ENCODE measurements around the gene SRBD1.
A peak's percentile ranks its signal among the peaks of the same experiment; 100 is the strongest.

SRBD1 gene

DNA sequence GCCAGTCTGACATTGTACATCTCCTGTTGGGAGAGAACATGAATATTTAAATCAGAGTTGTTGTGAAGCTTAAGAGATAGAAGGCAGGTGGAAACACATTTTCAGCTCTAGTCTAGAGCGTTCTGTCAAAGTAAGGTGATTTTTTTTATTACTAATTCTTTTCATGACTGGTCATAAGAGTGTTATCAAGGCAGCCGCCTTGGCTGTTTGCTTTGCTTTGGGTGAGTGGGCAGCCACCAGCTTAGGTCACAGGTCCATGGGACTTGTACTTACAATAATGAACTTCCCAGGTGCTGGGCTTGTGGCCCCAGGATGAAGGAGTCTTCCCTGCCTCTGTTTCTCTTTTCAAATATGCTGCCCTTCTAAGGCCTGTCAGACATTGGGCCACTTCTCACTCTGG, 256.3 kb downstream of the SRBD1 start:
- H3K4me3 ChIP-seq (ENCODE audit: low read depth, low read length): no peak overlapping the region
- TF ChIP-seq, protein P1, sequence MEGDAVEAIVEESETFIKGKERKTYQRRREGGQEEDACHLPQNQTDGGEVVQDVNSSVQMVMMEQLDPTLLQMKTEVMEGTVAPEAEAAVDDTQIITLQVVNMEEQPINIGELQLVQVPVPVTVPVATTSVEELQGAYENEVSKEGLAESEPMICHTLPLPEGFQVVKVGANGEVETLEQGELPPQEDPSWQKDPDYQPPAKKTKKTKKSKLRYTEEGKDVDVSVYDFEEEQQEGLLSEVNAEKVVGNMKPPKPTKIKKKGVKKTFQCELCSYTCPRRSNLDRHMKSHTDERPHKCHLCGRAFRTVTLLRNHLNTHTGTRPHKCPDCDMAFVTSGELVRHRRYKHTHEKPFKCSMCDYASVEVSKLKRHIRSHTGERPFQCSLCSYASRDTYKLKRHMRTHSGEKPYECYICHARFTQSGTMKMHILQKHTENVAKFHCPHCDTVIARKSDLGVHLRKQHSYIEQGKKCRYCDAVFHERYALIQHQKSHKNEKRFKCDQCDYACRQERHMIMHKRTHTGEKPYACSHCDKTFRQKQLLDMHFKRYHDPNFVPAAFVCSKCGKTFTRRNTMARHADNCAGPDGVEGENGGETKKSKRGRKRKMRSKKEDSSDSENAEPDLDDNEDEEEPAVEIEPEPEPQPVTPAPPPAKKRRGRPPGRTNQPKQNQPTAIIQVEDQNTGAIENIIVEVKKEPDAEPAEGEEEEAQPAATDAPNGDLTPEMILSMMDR (IDR thresholded peaks at IDR 0.05; ENCODE audit: low read depth, low read length): no peak
- in situ Hi-C loops (cut with HindIII; ENCODE audit: low sequenced_read_pairs): no loop called here
- no peak for DNase-seq (ENCODE audit: low read depth, low spot score)

DNA sequence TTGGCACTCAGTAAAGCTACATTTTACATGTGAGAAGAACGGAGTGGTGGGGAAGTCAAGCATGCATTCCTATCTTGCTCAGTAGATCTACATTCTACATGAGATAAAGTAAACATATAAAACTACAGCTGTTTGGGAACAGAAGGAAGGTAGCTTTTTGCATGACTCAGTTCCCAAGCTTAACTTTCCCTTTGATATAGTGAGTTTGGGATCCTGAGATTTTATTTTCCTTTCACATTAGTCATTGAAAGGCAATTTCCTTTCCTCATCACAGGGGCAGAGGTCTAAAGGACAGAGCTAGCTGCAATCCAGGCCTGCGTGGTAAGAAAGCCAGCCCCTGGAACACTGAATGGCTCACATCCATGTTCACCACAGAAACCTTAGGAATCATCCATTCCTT, 257.2 kb downstream of the SRBD1 start:
- TF ChIP-seq, protein P1 (IDR thresholded peaks at IDR 0.05; ENCODE audit: low read depth, low read length): no peak

DNA sequence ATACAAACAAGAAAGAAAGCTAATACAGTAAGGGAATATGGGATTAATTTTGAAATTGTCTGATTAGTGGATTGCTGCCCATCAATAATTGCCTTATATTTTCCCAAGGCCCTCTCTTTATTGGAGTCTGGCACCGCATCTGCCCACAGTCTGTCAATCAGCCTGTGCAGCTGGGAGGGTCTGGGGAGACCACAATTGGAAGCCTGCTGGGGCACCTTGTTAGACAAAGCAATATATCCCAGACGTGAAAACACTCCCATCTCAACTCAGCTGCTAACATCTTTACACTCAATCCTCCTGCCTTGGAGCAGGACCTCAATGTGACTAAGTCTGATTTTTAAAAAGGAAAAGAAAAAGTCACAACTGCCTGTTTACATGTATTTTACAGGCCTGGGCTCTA, 258.6 kb downstream of the SRBD1 start:
- in situ Hi-C loops (cut with HindIII; ENCODE audit: low sequenced_read_pairs): no loop called here
- DNase-seq (ENCODE audit: low read depth, low spot score): no peak
- TF ChIP-seq, protein P1 (IDR thresholded peaks at IDR 0.05; ENCODE audit: low read depth, low read length): no peak
- no peak overlapping the region for H3K4me3 ChIP-seq (ENCODE audit: low read depth, low read length)

More for the DNA sequence above, 257.2 kb downstream of the SRBD1 start:
- peak; percentile 99 for DNase-seq (ENCODE audit: low read depth, low spot score)
- no peak overlapping the region for H3K4me3 ChIP-seq (ENCODE audit: low read depth, low read length)
- in situ Hi-C loops (cut with HindIII; ENCODE audit: low sequenced_read_pairs): no loop called here

DNA sequence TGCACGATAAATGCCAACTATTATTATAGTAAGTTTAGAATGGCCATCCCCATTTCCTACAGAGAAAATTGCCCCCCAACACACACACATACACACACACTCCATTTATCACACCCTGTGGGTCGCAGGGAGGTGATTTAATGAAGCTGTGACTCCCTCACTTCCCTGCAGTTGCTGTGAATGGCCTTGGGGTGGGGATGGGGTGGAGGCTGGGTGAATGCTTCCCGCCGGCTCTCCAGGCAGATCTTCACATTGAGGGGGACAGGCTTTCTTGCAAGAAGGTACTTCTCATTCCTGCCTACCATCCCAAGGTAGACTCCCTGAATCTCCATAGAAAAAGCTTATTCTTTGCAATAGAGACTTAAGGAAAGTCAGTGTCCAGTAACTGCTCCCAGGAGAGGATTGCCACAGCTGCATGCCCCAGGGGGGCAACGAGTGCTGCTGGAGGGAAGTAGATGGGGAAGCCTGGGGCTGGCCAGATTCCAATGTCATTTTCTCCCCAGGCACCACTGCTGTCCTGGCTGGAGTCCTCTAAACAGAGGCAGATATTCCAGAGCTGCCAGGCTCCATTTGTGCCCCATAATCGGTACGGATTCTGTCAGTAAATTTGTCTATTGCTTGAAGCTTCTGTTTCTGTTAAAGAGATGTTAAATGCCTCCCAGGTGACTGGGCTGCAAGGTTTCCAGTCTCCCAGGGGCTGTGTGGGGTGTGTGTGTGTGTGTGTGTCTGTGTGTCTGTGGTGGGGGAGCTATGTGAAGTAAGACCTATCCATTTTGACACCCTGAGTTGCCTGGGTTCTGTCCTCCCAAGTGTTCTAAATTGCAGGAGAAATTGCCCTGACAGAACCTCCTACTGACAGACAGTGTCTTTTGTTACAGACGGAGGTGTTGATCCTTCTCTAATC, 265.5 kb downstream of the SRBD1 start:
- DNase-seq (ENCODE audit: low read depth, low spot score): no peak
- H3K4me3 ChIP-seq (ENCODE audit: low read depth, low read length): no peak overlapping the region
- TF ChIP-seq, protein P1 (IDR thresholded peaks at IDR 0.05; ENCODE audit: low read depth, low read length): no peak
- in situ Hi-C loops (cut with HindIII; ENCODE audit: low sequenced_read_pairs): no loop called here

DNA sequence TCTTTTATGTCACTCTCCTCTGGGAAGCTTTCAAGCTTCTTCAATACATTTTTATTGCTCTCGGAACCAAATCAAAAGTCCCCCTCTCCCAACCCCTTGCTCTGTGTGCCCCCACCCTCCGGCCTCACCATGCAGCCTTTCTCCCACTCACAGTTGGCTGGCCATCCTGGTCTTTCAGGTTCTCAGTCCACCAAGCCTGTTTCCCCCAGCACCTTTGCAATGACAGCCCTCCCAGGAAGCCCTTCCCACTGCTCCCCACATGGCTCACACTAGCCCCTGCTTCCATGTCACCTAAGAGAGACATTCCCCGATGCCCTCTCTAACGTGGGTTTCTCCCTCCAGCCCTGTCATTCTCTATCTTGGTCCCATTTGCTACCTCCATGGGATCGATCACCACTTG, 266.6 kb downstream of the SRBD1 start:
- H3K4me3 ChIP-seq (ENCODE audit: low read depth, low read length): no peak overlapping the region
- no peak for DNase-seq (ENCODE audit: low read depth, low spot score)
- TF ChIP-seq, protein P1 (IDR thresholded peaks at IDR 0.05; ENCODE audit: low read depth, low read length): no peak

DNA sequence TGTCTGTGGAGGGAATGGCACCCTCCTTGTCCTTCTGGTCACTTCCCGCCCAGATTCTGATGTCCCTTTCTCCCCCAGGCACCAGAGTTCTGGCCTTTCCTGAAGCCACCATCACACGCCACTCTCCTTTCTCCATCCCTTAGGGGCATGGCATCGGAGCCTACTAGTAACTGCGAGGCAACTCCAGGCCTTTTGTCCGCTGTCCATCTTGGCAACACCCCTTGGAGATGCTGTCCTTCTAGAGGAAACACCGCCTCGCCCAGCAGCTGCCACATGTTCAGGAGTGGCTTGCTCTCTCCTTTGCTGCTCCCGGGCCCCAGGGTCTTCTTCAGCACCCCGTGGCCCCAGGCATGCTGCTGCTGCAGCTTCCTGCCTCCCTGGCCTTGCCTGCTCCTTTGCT, 267.0 kb downstream of the SRBD1 start:
- in situ Hi-C loops (cut with HindIII; ENCODE audit: low sequenced_read_pairs): no loop called here
- H3K4me3 ChIP-seq (ENCODE audit: low read depth, low read length): no peak overlapping the region
- TF ChIP-seq, protein P1 (IDR thresholded peaks at IDR 0.05; ENCODE audit: low read depth, low read length): no peak
- no peak for DNase-seq (ENCODE audit: low read depth, low spot score)

More for the DNA sequence above, 266.6 kb downstream of the SRBD1 start:
- in situ Hi-C loops (cut with HindIII; ENCODE audit: low sequenced_read_pairs): no loop called here
